Activated T-helper 1 cell treated with anti-CD3 and anti-CD28 coated beads, Interleukin-2, amount 50 U/mL, for 16 hours (primary cell): ENCODE data around the gene DDX54.
"Not testable (repeated sequence)": the region's sequence is repeated elsewhere in the genome, so short reads cannot be mapped to it uniquely, and the experiment has no call there.

ENCODE experiments used
- DNase-seq, 2 donors: peaks; one replicate each; pipeline ENCODE4 v3.0.0-alpha.2; 2020; ENCODE audit warnings: low read depth in 1 of 2, low spot score in 1 of 2

Gene DDX54

DNA sequence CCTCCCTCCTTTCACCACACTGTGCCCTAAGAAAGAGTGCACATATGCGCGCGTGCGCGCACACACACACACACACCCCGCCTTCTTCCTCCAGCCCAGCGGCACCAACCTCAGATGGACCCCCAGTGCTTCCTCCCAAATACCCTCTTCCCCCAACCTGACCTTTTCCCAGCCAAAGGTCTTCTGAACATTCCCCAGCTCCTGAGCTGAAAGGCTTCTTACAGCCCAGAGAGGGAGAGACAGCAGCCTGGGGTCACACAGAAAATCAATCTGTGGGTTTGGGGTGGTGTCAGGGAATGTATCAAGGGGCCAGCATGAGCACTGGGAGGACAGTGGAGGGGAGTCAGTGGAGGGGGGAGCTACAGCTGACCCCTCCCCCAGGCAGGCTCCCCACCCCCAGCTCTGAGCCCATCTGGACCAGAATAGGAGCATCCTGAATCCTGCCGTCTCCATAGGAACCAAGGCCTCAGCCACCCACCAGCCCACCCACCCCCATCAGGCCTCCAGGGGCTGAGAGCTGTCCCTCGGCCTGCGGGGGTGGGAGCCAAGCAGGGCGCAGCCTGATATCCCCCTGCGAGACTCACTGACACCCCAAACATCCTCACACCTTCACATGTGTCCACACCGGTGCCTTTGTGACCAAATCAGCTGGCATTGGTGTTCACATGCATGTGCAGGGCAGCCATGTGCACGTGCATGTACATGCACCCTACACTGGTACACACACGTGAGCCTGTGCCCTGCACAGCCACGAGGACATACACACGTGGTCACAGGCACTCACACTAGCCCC is 55.4 kb downstream of the DDX54 start:
- no peak for DNase-seq

DNA sequence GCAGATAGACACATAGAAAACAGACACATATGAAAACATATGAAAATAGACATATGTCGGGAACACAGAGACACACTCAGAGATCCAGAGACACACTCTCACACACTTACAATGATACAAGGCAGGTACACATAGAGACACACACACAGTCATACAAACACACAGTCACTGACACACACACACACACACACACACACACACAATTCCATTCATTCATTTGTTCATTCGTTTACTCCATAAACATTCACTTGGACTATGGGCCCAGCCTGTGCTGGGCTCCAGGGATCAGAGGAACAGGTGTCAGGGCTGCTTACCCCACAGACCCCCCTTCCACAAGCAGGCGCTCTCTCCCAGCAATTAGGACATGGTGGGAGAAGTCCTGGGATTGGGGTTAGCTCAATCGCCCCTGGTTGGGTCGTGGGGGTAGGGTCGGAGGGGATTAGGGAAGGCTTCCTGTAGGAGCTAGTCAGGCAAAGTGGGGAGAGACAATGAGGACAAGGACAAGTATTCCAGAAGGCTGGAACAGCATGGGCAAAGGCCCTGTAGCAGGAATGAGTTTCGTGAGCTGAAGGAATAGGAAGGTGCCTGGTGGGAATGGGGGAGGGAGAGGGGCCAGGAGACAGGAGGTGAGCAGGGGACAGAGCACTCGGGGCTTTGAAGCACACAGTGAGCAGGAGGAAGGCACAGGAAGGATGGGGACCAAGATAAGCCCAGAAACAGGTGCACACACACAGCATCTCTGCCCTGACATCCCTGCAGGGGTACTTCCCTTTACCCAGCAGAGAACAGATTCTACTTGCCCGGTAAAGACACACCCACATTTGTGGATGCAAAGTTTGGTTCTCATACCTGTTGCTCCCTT is 56.2 kb downstream of the DDX54 start:
- DNase-seq: no peak

DNA sequence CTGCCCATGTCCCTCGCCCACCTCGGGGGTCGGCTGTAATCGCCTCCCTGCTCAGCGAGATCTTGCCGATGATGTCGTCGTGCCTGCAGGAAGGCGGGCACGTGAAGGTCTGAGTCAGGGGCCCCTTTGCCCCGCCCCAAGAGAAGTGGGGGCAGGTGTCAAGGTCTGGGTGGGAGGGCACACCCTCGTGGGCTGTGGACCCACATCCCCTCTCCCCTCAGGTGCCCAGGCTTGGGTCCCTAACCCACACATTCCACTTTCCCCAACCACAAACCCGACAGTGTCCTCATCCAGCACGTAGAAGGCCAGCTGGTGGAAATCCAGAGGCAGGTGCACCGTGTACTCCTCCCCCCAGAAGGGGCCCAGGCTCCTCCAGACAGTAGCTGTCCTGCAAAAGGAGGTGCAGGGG is 57.5 kb downstream of the DDX54 start:
- no peak for DNase-seq

DNA sequence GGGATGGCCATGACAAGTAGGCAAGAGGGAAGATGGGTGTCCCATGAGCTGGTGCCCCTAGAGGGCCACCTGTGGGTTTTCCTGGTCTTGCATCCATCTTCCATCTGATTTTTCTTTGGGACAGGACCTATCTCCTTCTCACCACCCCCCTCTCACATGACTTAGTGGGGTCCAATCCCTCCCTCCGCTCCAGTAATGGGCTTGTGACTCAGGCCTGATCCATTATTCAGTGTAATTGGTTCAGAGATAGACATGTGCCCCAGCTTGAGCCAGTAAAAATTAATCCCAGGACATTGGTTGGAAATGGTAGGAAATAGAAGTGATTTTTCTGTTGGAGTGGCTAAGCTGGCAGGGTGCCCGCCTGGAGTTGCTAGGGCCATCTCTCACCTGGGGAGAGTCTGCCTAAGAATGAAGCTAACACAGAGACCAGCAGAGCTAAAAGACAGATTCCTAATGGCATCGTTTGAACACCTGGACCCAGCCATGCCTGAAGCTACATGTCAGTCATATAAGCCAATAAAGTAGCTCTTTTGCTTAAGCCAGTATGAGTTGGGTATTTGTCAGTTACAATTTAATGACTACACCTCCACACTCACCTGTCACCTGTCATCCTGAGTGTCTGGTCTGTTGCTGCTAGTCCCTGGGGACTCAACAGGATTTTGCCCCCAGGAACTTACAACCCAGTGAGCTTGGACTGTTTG is 64.5 kb downstream of the DDX54 start:
- DNase-seq: no peak

DNA sequence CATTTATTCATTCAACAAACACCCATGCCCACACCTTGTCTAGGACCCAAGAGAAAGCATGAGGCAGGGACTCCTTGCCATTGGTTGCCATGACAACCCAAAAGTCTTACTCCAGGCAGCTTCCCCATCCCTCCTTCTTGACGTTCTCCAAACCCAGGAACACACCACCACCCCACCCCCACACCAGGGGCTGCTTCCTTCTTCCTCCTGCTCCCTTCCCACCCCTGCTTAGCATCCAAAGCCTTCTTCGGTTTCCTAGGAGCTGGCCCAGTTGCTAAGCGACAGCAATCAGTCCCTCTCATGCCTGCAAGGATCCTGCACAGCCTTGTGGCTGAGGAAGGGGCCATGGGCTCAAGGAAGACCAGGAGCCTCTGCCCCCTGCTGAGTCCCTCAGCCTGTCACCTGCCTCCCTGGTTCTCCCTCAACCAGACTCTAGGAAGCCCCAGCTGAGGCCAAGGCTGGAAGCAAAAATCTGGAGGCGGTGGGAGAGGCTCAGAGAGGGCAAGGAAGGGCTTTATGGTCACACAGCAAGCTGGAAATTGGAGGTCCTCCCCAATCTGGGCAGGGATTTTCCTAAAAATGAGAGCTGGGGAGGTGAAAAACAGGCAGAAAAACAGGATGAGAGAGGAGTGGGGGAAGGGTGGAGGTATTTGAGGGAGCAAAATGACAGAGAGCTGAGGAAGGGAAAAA is 65.2 kb downstream of the DDX54 start:
- DNase-seq: no peak

DNA sequence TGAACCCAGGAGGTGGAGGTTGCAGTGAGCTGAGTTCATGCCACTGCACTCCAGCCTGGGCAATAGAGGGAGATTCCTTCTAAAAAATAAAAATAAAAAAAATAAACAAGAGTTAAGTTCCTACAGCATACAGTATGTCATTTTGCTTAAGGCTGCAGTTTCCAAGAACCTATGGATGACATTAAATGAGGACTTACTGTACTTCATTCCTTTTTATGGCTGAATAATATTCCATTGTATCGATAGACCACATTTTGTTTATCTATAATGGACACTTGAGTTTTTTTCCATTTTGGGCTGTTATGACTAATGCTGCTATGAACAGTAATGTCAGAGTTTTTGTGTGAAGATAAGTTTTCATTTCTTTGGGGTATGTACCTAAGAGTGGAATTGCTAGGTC is 67.1 kb downstream of the DDX54 start:
- no peak for DNase-seq

DNA sequence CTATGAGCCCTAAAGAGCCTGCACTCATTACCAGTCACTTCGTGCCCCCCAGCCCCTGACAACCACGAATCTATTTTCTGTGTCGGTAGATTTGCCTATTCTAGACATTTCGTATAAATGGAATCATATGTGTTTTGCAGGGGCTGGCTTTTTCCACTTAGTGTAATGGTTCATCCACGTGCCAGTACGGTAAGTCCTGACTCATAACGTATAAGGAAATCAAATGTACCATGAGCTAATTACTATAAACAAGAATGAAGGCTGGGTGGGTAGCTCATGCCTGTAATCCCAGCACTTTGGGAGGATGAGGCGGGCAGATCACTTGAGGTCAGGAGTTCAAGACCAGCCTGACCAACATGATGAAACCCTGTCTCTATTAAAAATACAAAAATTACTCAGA is 67.6 kb downstream of the DDX54 start:
- DNase-seq: not testable (repeated sequence)

DNA sequence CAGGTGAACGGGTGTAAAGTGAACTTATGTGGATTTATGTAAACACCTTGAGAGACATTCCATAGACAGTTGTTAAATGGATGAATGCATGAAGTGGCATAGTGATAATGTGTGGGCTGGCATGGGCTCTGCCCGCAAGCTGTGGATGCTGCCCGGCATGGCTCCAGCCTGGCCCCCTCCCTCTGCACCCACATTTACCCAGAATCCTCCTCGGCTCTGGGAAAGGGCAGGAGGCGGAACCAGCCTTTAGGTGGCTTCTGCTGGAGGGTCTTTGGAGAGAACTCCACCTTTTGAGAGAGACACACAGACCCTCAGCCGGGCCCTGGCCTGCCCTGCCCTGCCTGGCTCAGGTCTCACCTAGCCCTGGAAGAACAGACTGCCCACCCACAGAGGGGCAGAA is 68.4 kb downstream of the DDX54 start:
- DNase-seq: no peak

DNA sequence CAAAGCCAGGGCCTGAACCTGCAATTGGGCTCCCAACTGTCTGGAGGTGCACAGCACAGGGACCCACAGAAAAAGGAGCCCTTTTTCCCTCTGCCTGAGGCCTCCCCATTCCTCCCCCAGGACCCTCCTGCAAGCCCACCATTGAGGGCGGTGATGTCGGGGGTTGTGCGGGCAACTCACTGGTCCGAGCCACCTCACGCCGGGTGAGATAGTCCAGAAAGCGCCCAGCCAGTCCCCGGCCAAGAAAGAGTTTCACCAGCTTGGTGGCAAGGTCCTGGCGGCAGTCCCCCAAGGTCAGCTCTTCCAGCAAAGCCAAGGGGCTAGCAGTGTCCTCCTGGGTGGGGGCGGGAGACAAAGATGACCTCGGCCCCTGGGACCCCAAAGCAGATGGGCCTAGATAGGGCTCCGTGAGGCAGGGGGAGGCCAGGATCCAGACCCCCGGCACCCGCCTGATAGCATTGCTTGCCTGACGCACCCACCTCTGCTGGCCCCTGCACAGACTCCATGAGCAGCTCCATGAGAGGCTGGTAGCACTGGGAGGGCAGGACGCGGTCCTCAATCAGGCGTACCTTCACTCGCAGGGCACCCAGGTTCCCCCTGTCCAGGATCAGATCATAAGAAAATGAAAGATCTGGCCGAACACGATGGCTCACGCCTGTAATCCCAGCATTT is 69.7 kb downstream of the DDX54 start:
- no peak for DNase-seq

DNA sequence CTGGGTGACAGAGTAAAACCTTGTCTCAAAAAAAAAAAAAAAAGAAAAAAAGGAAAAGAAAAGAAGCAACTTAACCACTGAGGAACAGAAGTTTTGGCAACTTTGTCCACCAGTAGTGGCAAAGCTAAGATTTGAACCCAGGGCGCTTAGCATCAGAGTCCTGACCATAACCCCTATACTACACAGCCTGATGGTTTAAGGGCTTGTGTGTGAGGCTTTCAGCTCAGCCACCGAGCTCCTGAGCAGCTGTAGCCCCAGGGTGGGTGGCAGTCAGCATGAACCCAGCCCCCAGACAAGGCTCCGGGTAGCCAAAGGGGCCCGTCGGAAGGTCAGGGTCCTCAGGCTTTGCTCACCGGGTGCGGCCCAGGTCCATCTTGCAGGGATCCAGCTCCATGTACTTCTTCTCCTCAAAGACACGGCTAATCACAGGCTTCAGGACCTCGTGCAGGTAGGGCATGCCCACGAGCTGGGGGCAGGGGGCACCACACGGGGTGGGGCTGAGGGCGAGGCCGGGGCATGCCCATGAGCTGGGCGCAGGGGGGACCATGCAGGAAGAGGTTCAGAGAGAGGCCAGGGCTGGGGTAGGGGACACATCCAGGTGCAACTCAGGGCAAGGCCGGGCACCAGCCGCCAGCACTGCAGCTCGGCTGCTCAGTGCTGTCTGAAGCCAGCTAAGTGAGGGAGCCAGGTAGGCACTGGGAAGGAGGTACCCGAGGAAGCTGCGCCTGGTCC is 70.7 kb downstream of the DDX54 start:
- DNase-seq: no peak

DNA sequence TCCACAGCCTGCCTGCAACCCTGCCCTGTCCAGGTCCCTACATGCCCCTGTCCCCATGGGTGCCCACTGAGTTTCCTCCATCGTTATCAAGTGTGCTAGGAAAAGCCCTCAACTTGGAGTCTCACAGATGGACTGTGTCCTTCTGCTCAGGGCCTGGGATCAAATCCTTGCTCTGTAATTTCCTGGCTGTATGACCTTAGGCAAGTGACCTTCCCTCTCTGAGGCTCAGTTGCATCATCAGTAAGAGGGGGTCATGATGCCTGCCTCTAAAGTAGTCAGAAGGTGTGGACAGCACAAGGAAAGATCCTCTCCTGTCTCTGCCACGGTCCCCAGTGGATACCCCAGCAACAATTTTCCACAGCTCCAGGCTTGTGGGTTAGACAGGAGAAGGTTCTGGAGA is 71.9 kb downstream of the DDX54 start:
- no peak for DNase-seq

DNA sequence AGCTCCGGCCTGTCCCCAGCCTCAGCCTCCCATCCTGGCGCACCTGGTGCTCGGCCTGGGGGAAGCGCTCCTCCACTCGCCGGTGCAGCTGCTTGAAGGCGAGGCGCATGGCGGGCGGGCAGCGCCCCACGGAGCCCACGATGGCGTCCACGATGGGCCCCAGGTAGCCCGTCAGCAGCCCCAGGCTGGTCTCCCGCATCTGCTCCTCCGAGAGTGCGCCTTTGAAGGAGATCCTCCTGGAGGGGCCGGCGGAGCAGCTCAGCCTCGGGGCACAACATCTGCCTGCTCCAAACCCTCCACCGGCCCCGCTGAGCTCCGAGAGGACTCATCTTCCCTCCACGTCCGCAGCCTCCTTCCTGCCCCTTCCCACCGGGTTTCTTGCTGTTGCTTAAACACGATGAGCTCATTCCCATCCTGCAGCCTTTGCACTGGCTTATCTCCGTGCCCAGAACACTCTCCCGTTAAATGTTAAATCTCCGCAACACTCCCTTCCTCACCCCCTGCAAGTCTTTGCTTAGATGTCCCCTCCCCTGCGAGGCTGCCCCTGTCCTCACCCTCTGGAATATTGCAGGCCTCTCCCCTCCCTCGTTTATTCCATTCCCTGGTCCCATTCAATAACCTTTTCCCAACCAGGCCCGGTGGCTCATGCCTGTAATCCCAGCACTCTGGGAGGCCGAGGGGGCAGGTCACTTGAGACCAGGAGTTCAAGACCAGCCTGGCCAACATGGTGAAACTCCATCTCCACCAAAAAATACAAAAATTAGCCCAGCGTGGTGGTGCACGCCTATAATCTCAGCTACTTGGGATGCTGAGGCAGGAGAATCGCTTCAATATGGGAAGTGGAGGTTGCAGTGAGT is 73.0 kb downstream of the DDX54 start:
- no peak for DNase-seq

DNA sequence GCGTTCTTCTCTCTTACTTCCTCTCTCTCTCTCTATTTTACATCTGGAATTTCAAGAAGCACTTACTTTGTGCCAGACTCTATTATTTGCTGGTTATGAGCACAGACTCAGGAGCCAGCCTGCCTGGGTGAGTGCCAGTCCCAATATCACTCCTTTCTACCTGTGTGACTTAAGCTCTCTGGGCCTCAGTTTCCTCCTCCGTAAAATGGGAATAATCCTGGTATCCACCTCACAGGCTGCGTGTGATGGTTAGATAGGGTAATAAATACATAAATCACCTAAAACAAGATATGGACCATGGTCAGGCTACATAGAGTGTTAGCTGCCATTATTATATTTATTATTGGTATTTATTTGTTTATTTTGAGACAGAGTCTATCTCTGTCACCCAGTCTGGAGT is 74.0 kb downstream of the DDX54 start:
- no peak for DNase-seq

DNA sequence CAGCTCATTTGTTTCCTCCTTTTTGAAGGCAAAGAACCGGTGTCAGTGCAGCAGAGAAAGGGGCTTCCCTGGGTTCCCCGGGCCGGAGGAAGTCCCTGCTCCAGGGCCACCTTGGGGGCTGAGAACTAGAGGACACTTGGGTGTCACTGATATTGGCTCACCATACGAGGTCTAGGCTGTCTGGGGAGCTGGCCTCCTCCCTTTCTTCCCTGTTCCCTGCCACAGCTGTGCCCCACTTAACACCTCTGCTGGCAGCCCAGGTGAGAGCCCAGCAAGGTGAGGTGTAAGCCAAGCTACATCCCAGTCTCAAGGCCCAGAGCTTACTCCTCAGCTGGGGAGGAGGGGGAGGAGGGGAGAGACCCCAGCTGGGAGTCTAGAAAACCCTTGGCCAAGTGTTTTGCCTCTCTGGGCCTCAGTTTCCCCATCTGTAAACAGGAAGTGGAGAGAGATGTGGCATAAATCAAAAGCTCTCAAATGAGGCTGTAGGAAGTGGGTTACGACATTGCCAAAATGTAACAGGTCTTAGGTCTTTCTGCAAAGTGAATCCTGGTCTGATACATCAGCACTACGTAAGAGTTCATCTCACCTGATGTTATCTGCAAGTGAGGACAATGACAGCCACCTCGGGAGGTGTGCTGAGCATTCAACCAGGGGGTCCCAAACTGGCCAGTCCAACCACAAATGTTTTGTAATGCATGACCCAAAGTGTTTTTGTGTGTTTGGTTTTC is 75.2 kb downstream of the DDX54 start:
- no peak for DNase-seq

DNA sequence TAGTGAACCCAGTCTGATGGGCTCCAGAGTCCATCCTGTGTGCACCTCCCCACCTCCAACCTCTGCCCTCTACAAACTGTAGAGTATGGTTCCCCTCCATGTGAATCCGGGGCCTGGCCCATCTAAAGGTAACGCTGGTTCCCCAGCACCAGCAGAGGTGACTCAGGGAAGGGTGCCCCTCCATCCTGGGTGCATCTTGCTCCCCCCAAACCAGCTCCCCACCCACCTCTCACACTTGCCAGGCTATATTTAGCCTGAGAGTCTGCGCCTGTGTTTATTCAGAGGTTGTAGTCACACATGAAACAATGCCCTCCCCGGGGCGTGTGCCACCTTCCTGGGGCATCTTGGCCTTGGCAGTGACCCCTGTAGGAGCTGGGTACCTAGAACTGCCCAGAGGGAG is 75.9 kb downstream of the DDX54 start:
- DNase-seq: no peak

DNA sequence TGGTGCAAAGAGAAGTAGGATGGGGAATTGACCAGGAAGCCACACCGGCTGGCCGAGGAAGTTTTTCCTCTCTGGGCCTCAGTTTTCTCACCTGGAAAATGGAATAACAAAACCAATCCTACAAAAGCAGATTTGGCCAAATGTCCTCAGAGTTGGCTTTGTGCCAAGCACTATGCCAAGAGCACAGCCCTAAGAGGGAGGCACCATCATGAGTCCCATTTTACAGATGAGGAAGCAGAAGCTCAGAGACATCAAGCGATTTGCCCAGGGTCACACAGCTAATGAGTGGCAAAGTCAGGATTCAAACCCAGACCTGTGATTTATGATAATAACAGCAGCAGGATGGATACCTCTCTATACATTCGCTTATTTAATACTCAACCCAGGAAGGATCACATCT is 77.0 kb downstream of the DDX54 start:
- no peak for DNase-seq
